HEK293T (cell line): ENCODE measurements around the gene CAPN2.
A peak's percentile ranks its signal among the peaks of the same experiment; 100 is the strongest.

Source experiments
- CTCF ChIA-PET: fragments of 350-600 bp; formaldehyde crosslinking; extraction: SDS; loops from one replicate; lab custom pipeline; 2021; ENCODE audit warnings: antibody characterized with exemption, inconsistent platforms; lab: Yijun Ruan, JAX
- POLR2A ChIA-PET: fragments of 350-600 bp; formaldehyde crosslinking; extraction: SDS; loops from one replicate; lab custom pipeline; 2020; ENCODE audit warnings: antibody characterized with exemption, inconsistent platforms; lab: Yijun Ruan, JAX
- DNase-seq: peaks from one replicate; pipeline ENCODE4 v3.0.0; 2012; ENCODE audit warnings: mixed read lengths; ENCODE audit errors: extremely low spot score
- ARNT ChIP-seq: fragments of 450-650 bp; IDR thresholded peaks from 2 replicates; pipeline ENCODE4 v1.6.1; 2017; ENCODE audit warnings: mild to moderate bottlenecking
- BHLHE40 ChIP-seq: fragments of 450-650 bp; IDR thresholded peaks from 2 replicates; pipeline ENCODE4 v1.6.1; 2016; ENCODE audit warnings: mild to moderate bottlenecking, moderate library complexity, borderline replicate concordance
- CTBP1 ChIP-seq: fragments of 450-650 bp; IDR thresholded peaks from 2 replicates; pipeline ENCODE4 v1.6.1; 2016; ENCODE audit warnings: borderline replicate concordance
- ELF4 ChIP-seq: fragments of 450-650 bp; IDR thresholded peaks from 2 replicates; pipeline ENCODE4 v1.6.1; 2017; ENCODE audit warnings: antibody characterized with exemption
- FOXA1 ChIP-seq: fragments of 450-650 bp; IDR thresholded peaks from 2 replicates; pipeline ENCODE4 v1.6.1; 2016; ENCODE audit warnings: mild to moderate bottlenecking
- FOXK2 ChIP-seq: fragments of 450-650 bp; IDR thresholded peaks from 2 replicates; pipeline ENCODE4 v1.6.1; 2016; ENCODE audit warnings: mild to moderate bottlenecking
- FOXM1 ChIP-seq: fragments of 450-650 bp; IDR thresholded peaks from 2 replicates; pipeline ENCODE4 v1.6.1; 2017; ENCODE audit warnings: mild to moderate bottlenecking, borderline replicate concordance
- HDGF ChIP-seq: fragments of 450-650 bp; IDR thresholded peaks from 2 replicates; pipeline ENCODE4 v1.6.1; 2017; ENCODE audit warnings: antibody characterized with exemption, borderline replicate concordance
- L3MBTL2 ChIP-seq: fragments of 450-650 bp; conservative IDR thresholded peaks from 2 replicates; pipeline ENCODE4 v1.6.1; 2016; ENCODE audit warnings: mild to moderate bottlenecking
- LEF1 ChIP-seq: fragments of 450-650 bp; IDR thresholded peaks from 2 replicates; pipeline ENCODE4 v1.6.1; 2017; ENCODE audit warnings: mild to moderate bottlenecking, borderline replicate concordance
- NFRKB ChIP-seq: fragments of 450-650 bp; IDR thresholded peaks from 2 replicates; pipeline ENCODE4 v1.6.1; 2016; ENCODE audit warnings: mild to moderate bottlenecking, moderate library complexity
- SP1 ChIP-seq: fragments of 450-650 bp; IDR thresholded peaks from 2 replicates; pipeline ENCODE4 v1.6.1; 2017
- SUZ12 ChIP-seq: fragments of 450-650 bp; IDR thresholded peaks from 2 replicates; pipeline ENCODE4 v1.6.1; 2016; ENCODE audit warnings: mild to moderate bottlenecking
- TARDBP ChIP-seq: fragments of 450-650 bp; IDR thresholded peaks from 2 replicates; pipeline ENCODE4 v1.6.1; 2016
- ZNF384 ChIP-seq: fragments of 450-650 bp; IDR thresholded peaks from 2 replicates; pipeline ENCODE4 v1.6.1; 2016
- TF ChIP-seq, protein P1 (sequence below): fragments of 450-650 bp; IDR thresholded peaks from 2 replicates; pipeline ENCODE4 v1.6.1; 2016

The CAPN2 gene

DNA sequence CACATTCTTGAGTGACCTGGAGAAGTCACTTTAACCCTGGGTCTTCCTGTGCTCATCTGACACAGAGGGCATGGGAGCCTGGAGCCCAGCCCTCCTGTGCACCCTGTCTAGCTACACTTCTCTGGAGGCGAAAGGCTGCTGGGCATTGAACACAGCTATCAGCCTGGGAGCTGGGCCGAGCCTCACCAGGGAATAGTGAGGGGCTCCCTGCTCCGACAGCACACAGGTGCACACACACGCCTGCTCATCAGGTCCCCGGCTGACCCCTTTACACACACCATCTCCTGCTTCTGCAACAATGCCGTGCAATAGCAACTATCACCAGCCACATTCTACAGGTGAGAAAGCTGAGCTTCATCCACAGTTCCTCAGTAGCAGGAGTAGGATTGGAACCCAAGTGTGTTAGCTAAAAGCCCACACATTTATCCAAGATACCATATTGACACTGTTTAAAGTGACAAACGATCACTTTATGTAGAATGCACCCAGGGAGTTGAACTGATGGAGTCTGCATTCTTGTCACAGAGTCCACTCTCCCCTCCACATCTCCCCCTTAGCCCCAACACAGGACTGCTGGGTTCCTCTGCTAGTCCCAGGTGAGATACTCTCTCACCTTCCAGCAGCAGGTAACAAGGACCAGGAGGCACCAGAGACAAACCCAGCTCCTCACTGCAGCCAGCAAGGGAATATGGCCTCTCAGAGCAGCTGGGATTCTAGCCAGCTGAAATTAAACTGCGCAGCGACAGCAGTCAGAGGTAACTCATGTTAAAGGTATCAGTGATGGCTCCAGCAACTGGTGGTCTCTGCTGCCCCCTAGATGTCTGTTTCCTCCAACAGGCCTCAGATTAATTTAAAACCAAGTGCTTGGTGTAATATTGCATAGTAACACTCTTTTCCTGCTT is 28.5 kb upstream of the CAPN2 start:
- ChIA-PET CTCF (interaction anchor here (0.7 to 4.9 kb wide), 28 partner anchors 9 to 594 kb away, joined by 3 to 43 read pairs (median 4); no protein-coding TSS in a partner anchor), POLR2A (no interaction called here)
- DNase-seq = peak; percentile 83
- no peak for TF ChIP-seq BHLHE40
- TF ChIP-seq, protein P1, sequence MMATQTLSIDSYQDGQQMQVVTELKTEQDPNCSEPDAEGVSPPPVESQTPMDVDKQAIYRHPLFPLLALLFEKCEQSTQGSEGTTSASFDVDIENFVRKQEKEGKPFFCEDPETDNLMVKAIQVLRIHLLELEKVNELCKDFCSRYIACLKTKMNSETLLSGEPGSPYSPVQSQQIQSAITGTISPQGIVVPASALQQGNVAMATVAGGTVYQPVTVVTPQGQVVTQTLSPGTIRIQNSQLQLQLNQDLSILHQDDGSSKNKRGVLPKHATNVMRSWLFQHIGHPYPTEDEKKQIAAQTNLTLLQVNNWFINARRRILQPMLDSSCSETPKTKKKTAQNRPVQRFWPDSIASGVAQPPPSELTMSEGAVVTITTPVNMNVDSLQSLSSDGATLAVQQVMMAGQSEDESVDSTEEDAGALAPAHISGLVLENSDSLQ = peak; percentile 49

DNA sequence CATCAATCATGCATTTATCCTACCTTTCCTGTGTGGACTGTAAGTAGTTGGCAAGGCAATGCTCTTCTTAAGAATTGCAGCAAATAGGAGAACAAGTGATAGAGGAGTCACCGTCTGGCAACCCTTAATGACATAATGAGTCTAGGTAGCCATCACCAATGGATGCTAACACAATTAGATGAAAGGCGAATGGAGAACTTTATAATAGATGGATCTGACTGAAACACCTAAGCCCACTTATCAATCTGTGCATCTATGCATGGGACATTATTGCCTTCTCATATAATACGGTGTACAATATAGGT is 27.9 kb upstream of the CAPN2 start:
- POLR2A ChIA-PET = no interaction called here
- CTCF ChIA-PET = interaction anchor here (0.7 to 4.9 kb wide), 12 partner anchors 9 to 595 kb away, joined by 3 to 43 read pairs (median 5); no protein-coding TSS in a partner anchor
- TF ChIP-seq TARDBP (no peak), LEF1 (no peak), ARNT (no peak), L3MBTL2 (no peak), SUZ12 (no peak), FOXA1 (no peak), ZNF384 (no peak), HDGF (no peak), SP1 (no peak), FOXM1 (no peak), CTBP1 (no peak), NFRKB (no peak), FOXK2 (no peak), ELF4 (no peak), BHLHE40 (no peak)
- TF ChIP-seq, protein P1 = no peak
- no peak for DNase-seq

DNA sequence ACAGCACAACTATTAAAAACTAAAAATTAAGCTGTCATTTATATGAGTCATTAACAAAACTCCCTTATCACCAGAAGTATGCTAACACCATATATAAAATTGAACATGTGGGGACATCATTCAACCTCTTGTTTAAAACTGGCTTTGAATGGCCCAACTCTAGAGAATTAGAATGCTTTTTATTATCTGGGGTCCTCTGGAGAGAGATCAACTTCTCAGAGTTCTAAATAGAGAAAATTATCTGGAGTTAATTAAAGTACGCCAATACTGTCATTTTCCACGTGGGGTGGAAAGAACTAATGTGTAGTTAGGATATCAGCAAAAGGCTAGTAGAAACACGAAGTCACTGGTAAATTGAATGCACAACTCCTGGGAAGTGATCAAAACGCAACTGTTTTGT is 21.2 kb upstream of the CAPN2 start:
- TF ChIP-seq SUZ12 = no peak
- TF ChIP-seq HDGF = no peak
- no peak for TF ChIP-seq FOXK2
- no peak for TF ChIP-seq BHLHE40
- TF ChIP-seq, protein P1 = no peak
- no peak for TF ChIP-seq SP1
- DNase-seq = no peak
- POLR2A ChIA-PET = no interaction called here
- CTCF ChIA-PET = interaction anchor here (0.6 kb wide), 1 partner anchor 719 kb away, joined by 11 read pairs; no protein-coding TSS in a partner anchor

DNA sequence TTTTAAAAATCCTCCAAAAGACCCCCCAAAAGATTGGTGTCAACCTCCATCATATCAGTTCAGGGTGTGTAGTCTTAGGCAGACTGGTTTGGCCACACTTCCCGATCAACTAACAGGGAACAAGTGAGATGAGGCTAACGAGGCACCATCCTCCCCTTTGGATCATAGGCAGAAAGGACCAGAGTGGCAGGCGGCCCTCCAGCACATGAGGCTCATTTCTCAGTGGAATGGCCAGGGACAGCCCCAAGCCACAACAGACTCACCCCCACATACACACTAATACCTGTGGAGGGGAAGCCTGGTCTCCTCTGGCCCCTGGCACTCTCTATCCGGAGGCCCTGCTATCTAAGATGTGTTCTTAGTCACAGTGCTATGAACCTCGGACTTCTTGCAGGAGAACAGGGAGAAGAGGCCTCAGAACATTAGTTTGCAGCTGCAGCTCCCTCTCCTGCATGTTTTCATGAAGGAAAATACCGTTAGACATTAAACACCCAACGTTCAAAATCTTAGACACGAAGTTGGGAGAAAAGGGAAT is 17.3 kb upstream of the CAPN2 start:
- DNase-seq = no peak
- POLR2A ChIA-PET = no interaction called here
- TF ChIP-seq TARDBP = no peak
- TF ChIP-seq ZNF384 = no peak
- TF ChIP-seq, protein P1 = no peak
- TF ChIP-seq HDGF = no peak
- TF ChIP-seq NFRKB = no peak
- no peak for TF ChIP-seq L3MBTL2
- CTCF ChIA-PET = interaction anchor here (1.1 to 3.0 kb wide), 4 partner anchors 11 to 146 kb away, joined by 3 to 20 read pairs (median 10); no protein-coding TSS in a partner anchor

DNA sequence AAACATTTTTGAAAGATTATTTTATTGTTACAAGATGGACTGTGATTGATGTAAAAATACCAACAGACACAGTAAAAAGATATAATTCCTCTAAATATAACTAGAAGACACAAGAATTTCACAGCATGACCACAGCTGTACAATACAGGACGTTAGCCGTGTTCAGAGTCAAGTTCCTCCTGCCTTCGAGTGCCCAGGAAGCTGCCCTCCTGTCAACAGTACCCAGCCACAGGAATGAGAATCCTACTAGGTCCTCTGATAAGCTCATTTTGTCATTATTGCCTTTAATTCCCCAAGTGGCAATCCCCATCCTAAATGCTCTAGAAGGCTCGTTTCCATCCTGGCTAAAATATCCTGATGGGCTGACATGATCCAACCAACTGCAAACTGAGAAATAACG is 16.4 kb upstream of the CAPN2 start:
- no peak for TF ChIP-seq CTBP1
- no peak for DNase-seq
- POLR2A ChIA-PET = no interaction called here
- CTCF ChIA-PET = interaction anchor here (0.6 to 3.0 kb wide), 11 partner anchors 8 to 140 kb away, joined by 3 to 20 read pairs (median 3); no protein-coding TSS in a partner anchor

DNA sequence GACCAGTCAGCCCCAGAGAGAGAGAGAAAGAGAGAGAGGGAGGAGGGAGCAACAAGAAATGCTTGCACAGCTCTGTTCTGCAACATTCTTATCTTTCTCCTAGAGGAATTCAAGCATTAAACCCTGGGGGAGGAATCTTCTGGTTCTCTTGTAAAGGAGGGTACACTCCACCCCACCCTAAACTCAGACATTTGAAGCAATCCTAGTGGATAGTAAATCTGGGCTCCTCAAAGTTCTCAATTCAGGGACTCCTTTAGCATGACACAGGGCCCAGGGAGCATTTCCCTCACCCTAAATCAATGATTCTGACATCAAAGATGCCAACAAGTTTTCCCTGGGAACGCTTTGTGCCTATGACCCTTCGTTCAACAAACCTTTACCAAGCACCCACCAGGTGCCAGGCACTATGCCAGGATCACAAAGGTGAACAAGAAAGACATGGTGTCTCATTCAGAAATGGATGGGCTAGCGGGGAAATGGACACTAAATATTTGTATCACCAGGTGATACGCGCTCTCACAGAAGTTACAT is 11.9 kb upstream of the CAPN2 start:
- POLR2A ChIA-PET = interaction anchor here (1.2 to 1.6 kb wide), 2 partner anchors 13 to 48 kb away, joined by 3 read pairs; no protein-coding TSS in a partner anchor
- TF ChIP-seq, protein P1 = no peak
- CTCF ChIA-PET = interaction anchor here (1.2 to 2.6 kb wide), 3 partner anchors 18 to 49 kb away, joined by 3 to 22 read pairs (median 14); no protein-coding TSS in a partner anchor
- DNase-seq = no peak
